ENCODE results near the gene CLASP1.
"Not testable (repeated sequence)": the region's sequence is repeated elsewhere in the genome, so short reads cannot be mapped to it uniquely, and the experiment has no call there.

Gene CLASP1

DNA sequence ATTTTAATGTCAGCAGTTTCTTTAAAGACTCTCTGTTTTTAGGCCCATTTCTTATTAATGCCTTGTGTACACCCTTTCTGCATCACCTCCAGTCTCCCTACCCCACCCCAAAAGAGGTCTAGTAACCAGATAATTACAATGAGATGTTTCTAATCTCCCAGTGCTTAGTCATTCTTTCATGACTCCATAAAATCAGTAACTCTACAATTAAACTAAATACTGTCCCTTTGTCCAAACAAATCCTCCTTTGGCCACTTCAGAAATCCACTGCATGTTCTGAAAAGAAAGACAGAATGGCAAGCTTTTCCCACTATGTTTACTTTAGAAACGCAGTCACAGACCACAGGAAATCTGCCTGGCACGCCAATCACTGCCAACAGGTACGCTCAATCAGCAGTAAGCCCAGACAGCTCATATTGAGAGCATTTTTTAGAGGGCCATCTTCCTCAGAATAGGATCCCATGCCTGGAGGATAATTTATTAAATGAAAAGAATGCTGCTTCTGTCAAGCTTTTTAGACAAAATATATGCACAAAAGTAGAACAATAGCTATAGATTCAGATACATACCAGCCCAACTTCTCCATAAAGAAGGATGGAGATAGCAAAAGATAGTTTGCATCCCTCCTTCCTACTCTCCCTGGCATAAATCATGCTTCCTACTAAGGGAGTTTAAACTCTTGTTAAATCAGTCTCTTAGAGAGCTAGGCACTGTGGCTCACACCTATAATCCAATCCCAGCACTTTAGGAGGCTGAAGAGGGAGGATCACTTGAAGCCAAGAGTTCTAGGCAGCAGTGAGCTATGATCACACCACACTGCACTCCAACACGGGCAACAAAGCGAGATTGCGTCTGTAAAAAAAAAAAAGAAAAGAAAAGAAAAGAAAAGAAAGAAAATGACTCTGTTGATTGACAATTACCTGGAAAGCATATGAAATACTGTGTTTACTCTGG, 14.6 kb downstream of the CLASP1 start:
- DNase-seq, result no peak
- intact Hi-C loops (cut with DNase I), result no loop called here

GRCh38 chr2:121633463-121633862, 15.8 kb downstream of the CLASP1 start:
- no peak for DNase-seq

DNA sequence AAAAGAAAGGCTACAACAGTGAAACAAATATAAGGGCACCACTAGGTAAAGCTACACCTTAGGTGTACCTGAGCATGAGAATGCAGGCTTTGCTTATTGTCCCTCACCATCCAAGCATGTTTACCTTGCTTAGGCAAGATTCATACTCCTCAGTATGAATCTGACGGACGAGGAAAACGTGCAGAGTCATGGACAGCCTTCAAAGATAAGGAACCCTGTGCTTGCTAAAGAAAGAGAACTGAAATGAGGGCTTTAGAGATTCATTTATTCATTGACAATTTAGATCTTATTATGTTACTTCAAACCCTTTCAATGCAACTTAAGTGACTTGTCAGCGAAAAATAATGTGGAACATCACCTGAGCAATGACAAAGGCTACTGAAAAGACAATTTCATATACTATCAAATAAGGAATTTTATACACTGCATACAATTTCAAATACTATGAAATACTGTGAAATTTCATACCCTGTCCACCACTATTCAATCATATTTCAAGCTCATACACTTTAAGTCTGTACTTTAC, 21.7 kb downstream of the CLASP1 start:
- no peak for DNase-seq
- intact Hi-C loops (cut with DNase I), result no loop called here

More at GRCh38 chr2:121633463-121633862, 15.8 kb downstream of the CLASP1 start:
- intact Hi-C loops (cut with DNase I), result no loop called here

- DNase-seq, result peak in 1 of 42 donors; percentile 11
- intact Hi-C loops (cut with DNase I), result no loop called here
Observed at GRCh38 chr2:121626777-121627524, 22.3 kb downstream of the CLASP1 start.

GRCh38 chr2:121625953-121626352, 23.3 kb downstream of the CLASP1 start:
- intact Hi-C loops (cut with DNase I), result no loop called here
- DNase-seq, result no peak

DNA sequence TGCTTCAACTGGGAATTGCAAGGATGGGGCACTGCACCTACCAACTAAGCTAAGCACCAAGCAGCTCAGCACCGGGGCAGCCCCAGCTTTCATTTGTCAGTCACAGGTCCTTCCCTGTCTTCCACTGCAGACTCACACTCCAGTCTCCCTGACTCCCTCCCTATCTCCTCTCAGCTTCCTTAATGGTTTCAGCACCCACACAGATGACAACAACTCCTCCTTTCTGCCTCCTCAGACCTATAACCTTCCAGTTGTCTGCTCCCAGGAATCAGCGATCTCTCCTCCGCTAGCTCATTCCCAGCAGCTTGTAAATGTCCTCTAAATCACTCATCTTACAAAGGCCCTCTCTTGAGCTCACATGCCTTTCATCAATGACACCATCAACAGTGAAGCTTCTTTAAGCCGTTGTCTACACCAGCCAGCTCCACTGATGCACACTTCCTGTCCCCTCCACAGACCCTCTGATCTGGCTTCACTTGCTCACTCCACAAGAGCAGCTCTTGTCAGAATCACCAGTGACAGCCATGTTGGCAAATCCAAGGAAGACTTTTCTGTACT, 32.1 kb downstream of the CLASP1 start:
- peak in 6 of 42 donors; percentile 6 to 40 (median 22) for DNase-seq

DNA sequence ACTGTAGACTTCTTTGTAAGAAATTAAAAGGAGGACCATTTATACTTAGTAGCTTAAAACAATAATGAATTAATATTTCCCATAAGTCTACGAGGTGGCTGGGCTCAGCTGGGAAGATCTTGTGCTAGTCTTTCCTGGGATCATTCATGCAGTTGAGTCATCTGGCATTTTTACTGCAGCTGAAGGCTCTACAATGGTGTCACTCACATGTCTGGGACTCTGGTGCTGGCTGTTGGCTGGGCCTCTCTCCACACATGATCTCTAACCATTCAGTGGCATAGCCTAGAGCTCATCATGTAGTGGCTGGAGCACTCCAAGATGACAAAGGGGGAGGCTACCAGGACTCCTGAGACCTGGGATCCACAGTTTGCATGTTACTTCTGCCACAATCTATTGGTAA, 35.5 kb downstream of the CLASP1 start:
- intact Hi-C loops (cut with DNase I), result no loop called here
- DNase-seq, result no peak

More for the DNA sequence above, 32.1 kb downstream of the CLASP1 start:
- intact Hi-C loops (cut with DNase I), result no loop called here

DNA sequence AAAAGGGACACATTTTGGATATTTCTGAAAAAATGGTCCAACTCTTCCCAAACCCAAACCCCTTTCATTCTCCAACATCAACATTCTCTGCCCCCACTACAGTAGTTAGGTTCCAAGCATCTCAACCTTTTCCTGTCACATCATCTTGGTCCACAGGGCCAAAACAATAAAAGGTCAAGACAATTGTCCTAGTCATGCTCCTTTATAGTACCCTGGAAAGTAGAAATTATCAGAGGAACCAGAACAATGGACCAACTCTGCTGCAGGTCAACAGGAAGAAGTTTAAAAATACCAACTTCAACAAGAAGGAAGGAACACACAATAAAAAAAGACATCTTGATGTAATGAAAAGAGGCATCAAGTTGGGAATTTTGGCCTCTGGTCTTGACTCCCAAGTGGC, 36.1 kb downstream of the CLASP1 start:
- DNase-seq, result no peak
- intact Hi-C loops (cut with DNase I), result no loop called here

- intact Hi-C loops (cut with DNase I), result no loop called here
Observed at GRCh38 chr2:121611730-121612705, 37.2 kb downstream of the CLASP1 start.

DNA sequence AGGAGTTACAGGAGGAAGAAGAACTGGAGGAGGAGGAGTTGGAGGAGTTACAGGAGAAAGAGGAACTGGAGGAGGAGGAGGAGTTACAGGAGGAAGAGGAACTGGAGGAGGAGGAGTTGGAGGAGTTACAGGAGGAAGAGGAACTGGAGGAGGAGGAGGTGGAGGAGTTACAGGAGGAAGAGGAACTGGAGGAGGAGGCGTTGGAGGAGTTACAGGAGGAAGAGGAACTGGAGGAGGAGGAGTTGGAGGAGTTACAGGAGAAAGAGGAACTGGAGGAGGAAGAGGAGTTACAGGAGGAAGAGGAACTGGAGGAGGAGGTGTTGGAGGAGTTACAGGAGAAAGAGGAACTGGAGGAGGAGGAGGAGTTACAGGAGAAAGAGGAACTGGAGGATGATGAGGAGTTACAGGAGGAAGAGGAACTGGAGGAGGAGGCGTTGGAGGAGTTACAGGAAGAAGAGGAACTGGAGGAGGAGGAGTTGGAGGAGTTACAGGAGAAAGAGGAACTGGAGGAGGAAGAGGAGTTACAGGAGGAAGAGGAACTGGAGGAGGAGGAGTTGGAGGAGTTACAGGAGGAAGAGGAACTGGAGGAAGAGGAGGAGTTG, 38.1 kb downstream of the CLASP1 start:
- DNase-seq; intact Hi-C loops (cut with DNase I): not testable (repeated sequence)

More at GRCh38 chr2:121611730-121612705, 37.2 kb downstream of the CLASP1 start:
- DNase-seq, result no peak

DNA sequence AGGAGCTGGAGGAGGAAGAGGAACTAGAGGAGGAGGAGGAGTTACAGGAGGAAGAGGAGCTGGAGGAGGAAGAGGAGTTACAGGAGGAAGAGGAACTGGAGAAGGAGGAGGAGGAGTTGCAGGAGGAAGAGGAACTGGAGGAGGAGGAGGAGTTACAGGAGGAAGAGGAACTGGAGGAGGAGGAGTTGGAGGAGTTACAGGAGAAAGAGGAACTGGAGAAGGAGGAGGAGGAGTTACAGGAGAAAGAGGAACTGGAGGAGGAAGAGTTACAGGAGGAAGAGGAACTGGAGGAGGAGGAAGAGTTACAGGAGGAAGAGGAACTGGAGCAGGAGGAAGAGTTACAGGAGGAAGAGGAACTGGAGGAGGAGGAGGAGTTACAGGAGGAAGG, 38.8 kb downstream of the CLASP1 start:
- DNase-seq; intact Hi-C loops (cut with DNase I): not testable (repeated sequence)

- no peak for DNase-seq
- intact Hi-C loops (cut with DNase I), result no loop called here
Observed at GRCh38 chr2:121608967-121609366, 40.3 kb downstream of the CLASP1 start.

DNA sequence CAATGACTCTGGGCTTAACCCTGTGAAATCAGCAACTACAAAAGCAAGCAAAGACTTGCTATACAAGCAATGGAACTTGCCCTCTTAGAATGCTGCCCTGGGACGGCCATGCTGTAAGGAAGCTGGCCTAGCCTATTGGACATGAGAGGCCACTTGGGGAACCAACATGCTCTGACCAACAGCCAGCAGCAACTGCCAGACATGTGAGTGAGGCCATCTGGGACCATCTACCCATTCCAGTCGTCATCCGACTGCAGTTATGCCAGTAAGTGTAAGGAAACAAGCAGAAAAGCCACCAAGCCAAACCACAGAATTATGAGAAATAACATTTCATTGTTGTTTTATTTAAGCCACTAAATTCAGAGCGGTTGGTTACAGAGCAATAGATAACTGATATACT, 40.9 kb downstream of the CLASP1 start:
- intact Hi-C loops (cut with DNase I), result no loop called here
- DNase-seq, result no peak

DNA sequence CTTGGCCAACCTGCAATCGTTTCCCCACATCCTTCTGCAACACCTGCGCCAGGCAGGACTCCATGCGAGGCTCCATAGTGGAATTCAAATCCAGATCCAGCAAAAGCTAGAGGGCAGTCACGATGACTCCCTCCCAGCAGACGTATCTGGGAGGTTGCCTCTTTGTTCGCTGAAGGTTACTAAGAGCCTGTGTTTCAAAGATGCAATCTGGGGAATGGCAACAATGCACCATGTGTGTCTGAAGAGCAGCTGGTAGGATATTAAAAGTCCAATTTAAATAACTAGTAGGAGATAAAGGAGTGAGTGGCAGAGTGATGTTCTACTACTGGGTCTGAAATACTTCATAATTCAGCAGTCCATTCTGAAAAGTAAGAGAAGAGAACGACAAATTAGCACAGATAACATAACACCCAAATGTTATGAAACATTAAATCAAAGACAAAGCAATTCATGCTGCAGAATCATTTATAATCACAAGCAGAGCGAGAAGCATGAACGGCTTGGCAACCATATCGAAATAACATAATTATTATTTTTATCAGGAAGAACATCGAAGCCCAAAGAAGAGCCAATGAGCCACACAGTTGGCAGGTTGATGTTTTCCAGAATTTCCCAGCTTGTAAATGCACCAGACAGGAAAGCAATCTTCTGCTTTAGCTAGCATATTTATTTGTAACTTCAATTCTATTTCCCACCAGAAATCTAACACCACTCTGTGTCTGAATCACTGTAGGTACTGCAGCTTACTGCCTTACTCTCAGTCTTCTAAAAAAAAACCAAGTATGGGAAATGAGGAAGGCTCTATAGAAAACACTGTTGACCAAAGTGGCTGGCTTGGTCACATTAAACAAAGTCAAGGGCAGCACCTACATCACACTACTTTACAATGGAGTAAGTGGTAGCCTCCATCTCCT, 43.2 kb downstream of the CLASP1 start:
- DNase-seq, result peak in 3 of 42 donors; percentile 4 to 9 (median 7)
- intact Hi-C loops (cut with DNase I), result no loop called here

GRCh38 chr2:121603185-121603584, 46.1 kb downstream of the CLASP1 start:
- intact Hi-C loops (cut with DNase I), result no loop called here
- no peak for DNase-seq

- intact Hi-C loops (cut with DNase I), result no loop called here
Observed at GRCh38 chr2:121599963-121600651, 49.2 kb downstream of the CLASP1 start.

More at GRCh38 chr2:121599963-121600651, 49.2 kb downstream of the CLASP1 start:
- no peak for DNase-seq

Data from head of caudate nucleus (tissue), 42 donors.